CD14-positive monocyte (primary cell): ENCODE results near the gene AMOT. TPM values are rescaled to one million over a fixed set of nuclear protein-coding genes. Genes with fewer than 3 reads are reported as not detected.

Experiments
- DNase-seq, 3 donors: peaks; one replicate each; pipeline ENCODE4 v3.0.0-alpha.2; 2011 to 2022
- H2AFZ ChIP-seq: 2 replicates; pipeline ENCODE4 v1.6.0; 2012; ENCODE audit warnings: mild to moderate bottlenecking, low read depth, low read length, inconsistent platforms; ENCODE audit not compliant: insufficient read depth, poor library complexity, severe bottlenecking
- H3K27ac ChIP-seq, 2 donors: 1 replicate in 1 of 2; 2 replicates in 1 of 2; pipeline ENCODE4 v1.5.1; 2012 to 2013; ENCODE audit warnings: low read length in 2 of 2, control low read depth in 1 of 2, inconsistent platforms in 1 of 2, low read depth in 1 of 2, mild to moderate bottlenecking in 1 of 2
- H3K27me3 ChIP-seq, 2 donors: one replicate each; pipeline versions ENCODE4 v1.6.0 to v1.6.1; 2011 to 2013; ENCODE audit warnings: low read length in 2 of 2; ENCODE audit not compliant: control insufficient read depth in 2 of 2, insufficient read depth in 2 of 2
- H3K36me3 ChIP-seq, 2 donors: replicated peaks in 1 of 2; 1 replicate in 1 of 2; 2 replicates in 1 of 2; pipeline versions ENCODE4 v1.5.1 to v1.6.1; 2012 to 2013; ENCODE audit warnings: low read length in 2 of 2, control low read depth in 1 of 2, inconsistent platforms in 1 of 2, mild to moderate bottlenecking in 1 of 2; ENCODE audit not compliant: insufficient read depth in 2 of 2, control insufficient read depth in 1 of 2
- H3K4me1 ChIP-seq, 2 donors: 1 replicate in 1 of 2; 2 replicates in 1 of 2; pipeline versions ENCODE4 v1.5.1 to v1.6.1; 2012 to 2013; ENCODE audit warnings: low read length in 2 of 2, control low read depth in 1 of 2, inconsistent platforms in 1 of 2, mild to moderate bottlenecking in 1 of 2, moderate library complexity in 1 of 2; ENCODE audit not compliant: insufficient read depth in 2 of 2, control insufficient read depth in 1 of 2
- H3K4me2 ChIP-seq: replicated peaks from 2 replicates; pipeline ENCODE3; 2012; ENCODE audit warnings: low read length, moderate library complexity, mild to moderate bottlenecking; ENCODE audit not compliant: poor library complexity, severe bottlenecking; ENCODE audit errors: extremely low read depth
- H3K4me3 ChIP-seq, 3 experiments: fragments of 200-600 bp in 1 of 3; sonication (generic) in 1 of 3; replicated peaks in 1 of 3; 1 replicate in 2 of 3; 2 replicates in 1 of 3; pipeline ENCODE4 v1.5.1; 2011 to 2013; ENCODE audit warnings: low read length in 3 of 3, mild to moderate bottlenecking in 3 of 3, control low read depth in 2 of 3, low read depth in 2 of 3, inconsistent platforms in 1 of 3, moderate library complexity in 1 of 3
- H3K79me2 ChIP-seq: 2 replicates; pipeline ENCODE4 v1.6.0; 2012; ENCODE audit warnings: mild to moderate bottlenecking, control low read depth, inconsistent platforms, low read length, moderate library complexity; ENCODE audit not compliant: insufficient read depth
- H3K9ac ChIP-seq: 2 replicates; pipeline ENCODE4 v1.6.0; 2017; ENCODE audit warnings: low read length, mild to moderate bottlenecking; ENCODE audit not compliant: insufficient read depth, poor library complexity, severe bottlenecking
- H3K9me3 ChIP-seq, 2 donors: replicated peaks in 1 of 2; 1 replicate in 1 of 2; 2 replicates in 1 of 2; pipeline versions ENCODE4 v1.5.1 to v1.6.1; 2012 to 2013; ENCODE audit warnings: low read length in 2 of 2, control low read depth in 1 of 2; ENCODE audit not compliant: control insufficient read depth in 1 of 2, insufficient read depth in 1 of 2
- H4K20me1 ChIP-seq: 2 replicates; pipeline ENCODE4 v1.6.0; 2012; ENCODE audit warnings: mild to moderate bottlenecking, low read length, control low read depth, moderate library complexity; ENCODE audit not compliant: insufficient read depth
- H3K27ac Mint-ChIP-seq, 7 donors: one replicate each; pipeline ENCODE4 v1.8.0; 2020; ENCODE audit warnings: mild to moderate bottlenecking in 7 of 7, mixed read lengths in 7 of 7, moderate library complexity in 6 of 7, inconsistent platforms in 2 of 7
- H3K27me3 Mint-ChIP-seq, 3 donors: one replicate each; pipeline ENCODE4 v1.8.0; 2021 to 2022; ENCODE audit warnings: low read depth in 3 of 3, mild to moderate bottlenecking in 3 of 3, mixed read lengths in 3 of 3, moderate library complexity in 3 of 3, inconsistent platforms in 1 of 3
- H3K36me3 Mint-ChIP-seq, 2 donors: one replicate each; pipeline ENCODE4 v1.8.0; 2020; ENCODE audit warnings: mixed read lengths in 2 of 2, inconsistent platforms in 1 of 2, mild to moderate bottlenecking in 1 of 2
- H3K4me1 Mint-ChIP-seq: one replicate; pipeline ENCODE4 v1.8.0; 2020; ENCODE audit warnings: mild to moderate bottlenecking, mixed read lengths
- H3K4me3 Mint-ChIP-seq, 2 donors: one replicate each; pipeline ENCODE4 v1.8.0; 2020; ENCODE audit warnings: mild to moderate bottlenecking in 2 of 2, mixed read lengths in 2 of 2, moderate library complexity in 1 of 2
- H3K9me3 Mint-ChIP-seq, 7 donors: one replicate each; pipeline ENCODE4 v1.8.0; 2020 to 2022; ENCODE audit warnings: mixed read lengths in 7 of 7, mild to moderate bottlenecking in 6 of 7, moderate library complexity in 6 of 7, inconsistent platforms in 2 of 7
- WGBS: methylation state at CpG from one replicate; pipeline ENCODE4 v1.1.5; 2013; ENCODE audit warnings: missing lambda C conversion rate; ENCODE audit not compliant: insufficient coverage; 5-methylcytosine and 5-hydroxymethylcytosine counted together
- intact Hi-C, 2 donors: fragments of 100-400 bp; cut with micrococcal nuclease; formaldehyde crosslinking; loops; one replicate each; pipeline versions ENCODE4 v1.15.0 to v1.15.1; 2023
- polyA plus RNA-seq, 3 donors: library from polyadenylated mRNA; depleted of rRNA in 1 of 3; unstranded in 2 of 3; stranded (reverse) in 1 of 3; fragments of 300-500 nt in 2 of 3; fragments of >200 nt in 1 of 3; fragmentation: Illumina TruSeq in 2 of 3; gene quantifications; 1 replicate in 2 of 3; 2 replicates in 1 of 3; pipeline ENCODE4 v1.2.3, GENCODE V29; 2012 to 2021
- TF ChIP-seq, protein P1 (sequence below): fragments of 200-600 bp; IDR thresholded peaks from one replicate; pipeline ENCODE4 v1.8.0; 2022; ENCODE audit warnings: antibody characterized with exemption, mild to moderate bottlenecking

Gene AMOT
- polyA plus RNA-seq, 3 donors: 0.04 to 0.11 TPM; not detected in 1

DNA sequence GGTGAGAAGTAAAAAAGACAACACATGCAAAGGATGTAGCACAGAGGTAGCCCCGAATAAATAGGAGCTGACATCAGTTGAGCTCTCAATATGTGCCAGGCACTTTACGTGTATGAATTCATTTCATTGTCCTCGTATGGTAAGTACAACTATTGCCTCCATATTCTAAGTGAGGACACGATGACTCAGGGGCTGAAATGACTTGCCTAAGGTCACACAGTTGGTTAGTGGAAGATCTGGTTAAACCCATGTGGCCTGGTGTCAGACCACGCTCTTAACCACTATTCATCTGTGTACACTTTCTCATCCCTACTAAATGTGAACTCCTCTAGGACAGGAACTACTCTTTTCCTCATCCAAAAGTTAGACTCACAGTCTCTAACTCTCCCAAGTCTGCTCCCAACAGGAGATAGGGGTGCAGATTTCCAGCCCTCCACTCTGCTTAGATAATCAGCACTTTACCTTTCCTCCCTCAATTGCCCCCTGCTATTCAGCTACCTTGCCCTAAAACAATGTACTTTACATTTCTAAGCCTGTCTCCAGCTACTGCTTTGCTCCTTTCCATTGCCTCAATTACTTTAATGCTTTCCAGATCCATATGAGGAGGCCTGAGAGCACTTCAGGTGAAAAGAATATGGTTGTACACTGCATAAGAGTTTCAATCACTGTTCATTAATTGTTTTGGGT lies 102.1 kb downstream of the AMOT start:
- no peaks in the 10 kb centered on the region for H3K36me3 ChIP-seq
- H3K9me3 Mint-ChIP-seq: no peaks in the 10 kb centered on the region
- intact Hi-C loops: no loop called here

GRCh38 chrX:112736310-112736709 lies 104.3 kb downstream of the AMOT start:
- H3K79me2 ChIP-seq: no peaks in the 10 kb centered on the region
- peaks cover 15 to 16% of the 10 kb centered on the region in 2 donors for H3K4me1 ChIP-seq
- no peak overlapping the region for H2AFZ ChIP-seq
- H3K9me3 Mint-ChIP-seq: no peaks in the 10 kb centered on the region
- intact Hi-C loops: no loop called here
- H3K9me3 ChIP-seq: no peaks in the 10 kb centered on the region
- no peak overlapping the region for H3K27ac ChIP-seq
- TF ChIP-seq, protein P1, sequence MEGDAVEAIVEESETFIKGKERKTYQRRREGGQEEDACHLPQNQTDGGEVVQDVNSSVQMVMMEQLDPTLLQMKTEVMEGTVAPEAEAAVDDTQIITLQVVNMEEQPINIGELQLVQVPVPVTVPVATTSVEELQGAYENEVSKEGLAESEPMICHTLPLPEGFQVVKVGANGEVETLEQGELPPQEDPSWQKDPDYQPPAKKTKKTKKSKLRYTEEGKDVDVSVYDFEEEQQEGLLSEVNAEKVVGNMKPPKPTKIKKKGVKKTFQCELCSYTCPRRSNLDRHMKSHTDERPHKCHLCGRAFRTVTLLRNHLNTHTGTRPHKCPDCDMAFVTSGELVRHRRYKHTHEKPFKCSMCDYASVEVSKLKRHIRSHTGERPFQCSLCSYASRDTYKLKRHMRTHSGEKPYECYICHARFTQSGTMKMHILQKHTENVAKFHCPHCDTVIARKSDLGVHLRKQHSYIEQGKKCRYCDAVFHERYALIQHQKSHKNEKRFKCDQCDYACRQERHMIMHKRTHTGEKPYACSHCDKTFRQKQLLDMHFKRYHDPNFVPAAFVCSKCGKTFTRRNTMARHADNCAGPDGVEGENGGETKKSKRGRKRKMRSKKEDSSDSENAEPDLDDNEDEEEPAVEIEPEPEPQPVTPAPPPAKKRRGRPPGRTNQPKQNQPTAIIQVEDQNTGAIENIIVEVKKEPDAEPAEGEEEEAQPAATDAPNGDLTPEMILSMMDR: no peak
- WGBS: no CpG with 5 or more reads among the region's 3 CpGs
- H3K4me2 ChIP-seq: no peak overlapping the region
- H3K27me3 Mint-ChIP-seq: peaks cover 0 to 1% (median 0%) of the 10 kb centered on the region in 3 donors
- no peak for DNase-seq
- H3K4me1 Mint-ChIP-seq: peaks cover 12% of the 10 kb centered on the region
- H3K4me3 ChIP-seq: no peak overlapping the region
- no peak overlapping the region for H3K4me3 Mint-ChIP-seq
- H3K36me3 ChIP-seq: no peaks in the 10 kb centered on the region
- no peaks in the 10 kb centered on the region for H4K20me1 ChIP-seq
- H3K27ac Mint-ChIP-seq: no peak overlapping the region
- no peak overlapping the region for H3K9ac ChIP-seq
- no peaks in the 10 kb centered on the region for H3K27me3 ChIP-seq
- H3K36me3 Mint-ChIP-seq: no peaks in the 10 kb centered on the region

More for the DNA sequence above, 102.1 kb downstream of the AMOT start:
- Histone ChIP-seq H3K27ac (no peak overlapping the region), H3K4me3 (no peak overlapping the region), H3K9ac (no peak overlapping the region), H3K4me1 (peaks cover 10 to 11% of the 10 kb centered on the region in 2 donors), H3K79me2 (no peaks in the 10 kb centered on the region), H3K9me3 (no peaks in the 10 kb centered on the region), H4K20me1 (no peaks in the 10 kb centered on the region), H3K4me2 (no peak overlapping the region), H2AFZ (no peak overlapping the region), H3K27me3 (no peaks in the 10 kb centered on the region)
- no peaks in the 10 kb centered on the region for H3K36me3 Mint-ChIP-seq
- H3K27ac Mint-ChIP-seq: no peak overlapping the region
- TF ChIP-seq, protein P1: no peak
- peaks cover 9% of the 10 kb centered on the region for H3K4me1 Mint-ChIP-seq
- H3K27me3 Mint-ChIP-seq: peaks cover 0 to 1% (median 1%) of the 10 kb centered on the region in 3 donors
- H3K4me3 Mint-ChIP-seq: no peak overlapping the region
- WGBS: 100% methylated on average over 1 of the region's 5 CpGs
- no peak for DNase-seq
